GM04503 (cell line): ENCODE measurements around the gene IMMP2L.
"Not testable (repeated sequence)": the region's sequence is repeated elsewhere in the genome, so short reads cannot be mapped to it uniquely, and the experiment has no call there.

Experiments
- DNase-seq: peaks from one replicate; pipeline ENCODE4 v3.0.0-alpha.2; 2012; ENCODE audit warnings: low read depth

IMMP2L gene

DNA sequence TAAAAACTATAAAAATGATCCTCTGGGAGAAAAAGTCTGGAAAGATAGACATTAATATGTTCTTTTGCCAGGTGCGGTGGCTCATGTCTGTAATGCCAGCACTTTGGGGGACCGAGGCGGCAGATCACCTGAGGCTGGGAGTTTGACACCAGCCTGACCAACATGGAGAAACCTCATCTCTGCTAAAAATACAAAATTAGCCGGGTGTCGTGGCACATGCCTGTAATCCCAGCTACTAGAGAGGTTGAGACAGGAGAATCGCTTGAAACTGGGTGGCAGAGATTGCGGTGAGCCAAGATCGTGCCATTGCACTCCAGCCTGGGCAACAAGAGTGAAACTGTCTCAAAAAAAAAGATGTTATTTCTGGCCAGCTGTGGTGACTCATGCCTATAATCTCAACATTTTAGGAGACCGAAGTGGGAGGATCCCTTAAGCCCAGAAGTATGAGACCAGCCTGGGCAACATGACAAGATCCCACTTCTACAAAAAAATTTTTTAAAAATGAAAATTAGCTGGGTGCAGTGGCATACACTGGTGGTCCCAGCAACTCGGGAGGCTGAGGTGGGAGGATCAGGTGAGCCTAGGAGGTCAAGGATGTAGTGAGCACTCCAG lies 573.3 kb downstream of the IMMP2L start:
- DNase-seq, result no peak

GRCh38 chr7:110988348-110988747 lies 573.9 kb downstream of the IMMP2L start:
- DNase-seq, result no peak

GRCh38 chr7:110987127-110987693 lies 575.1 kb downstream of the IMMP2L start:
- DNase-seq, result no peak

DNA sequence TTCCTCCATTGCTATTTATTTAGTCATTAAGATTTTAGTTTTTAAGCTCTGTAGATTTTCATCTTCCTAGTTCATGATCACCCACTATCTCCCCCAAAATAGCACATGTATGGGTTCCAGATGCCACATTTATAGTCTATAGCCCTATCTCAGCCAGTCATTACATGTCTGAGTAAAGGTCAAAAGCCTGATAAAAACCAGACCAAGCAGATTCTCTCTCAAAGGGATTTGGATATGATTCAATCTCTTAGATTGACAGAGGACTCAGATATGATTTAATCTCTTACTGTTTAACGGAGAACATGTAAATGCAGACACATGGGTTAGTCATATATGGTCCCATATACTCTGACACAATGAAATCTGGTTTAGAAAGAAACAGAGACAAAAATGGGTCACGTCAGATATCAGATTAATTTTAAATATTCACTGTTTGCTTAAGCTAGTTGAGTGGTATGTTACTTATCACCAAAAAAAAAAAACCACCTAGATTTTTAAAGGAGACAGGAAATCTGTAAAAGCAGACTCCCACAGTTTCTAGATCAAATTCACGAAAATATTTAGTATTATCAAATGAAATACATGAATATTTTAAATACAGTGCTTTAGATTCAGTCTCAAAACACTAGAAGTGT lies 578.4 kb downstream of the IMMP2L start:
- no peak for DNase-seq

GRCh38 chr7:110977127-110977737 lies 585.1 kb downstream of the IMMP2L start:
- DNase-seq, result no peak

- DNase-seq, result no peak
Measured at GRCh38 chr7:110975486-110975885, 586.8 kb downstream of the IMMP2L start.

DNA sequence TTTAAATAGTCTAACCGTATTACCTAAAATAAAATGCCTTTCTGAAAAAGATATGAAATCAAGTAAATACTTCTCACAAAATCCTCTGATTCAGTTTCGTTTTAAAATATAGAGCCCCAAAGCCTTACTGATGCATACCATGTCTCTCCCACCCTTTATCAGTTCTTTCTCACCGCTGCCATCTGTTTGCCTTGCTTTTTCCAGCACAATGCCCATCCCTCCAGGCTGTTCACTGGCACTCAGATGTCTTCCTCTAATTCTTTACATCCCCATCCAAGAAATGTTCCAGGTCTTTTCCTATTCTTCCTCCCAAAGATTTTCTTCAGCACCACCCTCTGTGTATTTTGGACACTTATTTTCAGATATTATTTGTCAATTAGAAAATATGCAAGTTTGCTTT lies 587.9 kb downstream of the IMMP2L start:
- DNase-seq, result no peak

DNA sequence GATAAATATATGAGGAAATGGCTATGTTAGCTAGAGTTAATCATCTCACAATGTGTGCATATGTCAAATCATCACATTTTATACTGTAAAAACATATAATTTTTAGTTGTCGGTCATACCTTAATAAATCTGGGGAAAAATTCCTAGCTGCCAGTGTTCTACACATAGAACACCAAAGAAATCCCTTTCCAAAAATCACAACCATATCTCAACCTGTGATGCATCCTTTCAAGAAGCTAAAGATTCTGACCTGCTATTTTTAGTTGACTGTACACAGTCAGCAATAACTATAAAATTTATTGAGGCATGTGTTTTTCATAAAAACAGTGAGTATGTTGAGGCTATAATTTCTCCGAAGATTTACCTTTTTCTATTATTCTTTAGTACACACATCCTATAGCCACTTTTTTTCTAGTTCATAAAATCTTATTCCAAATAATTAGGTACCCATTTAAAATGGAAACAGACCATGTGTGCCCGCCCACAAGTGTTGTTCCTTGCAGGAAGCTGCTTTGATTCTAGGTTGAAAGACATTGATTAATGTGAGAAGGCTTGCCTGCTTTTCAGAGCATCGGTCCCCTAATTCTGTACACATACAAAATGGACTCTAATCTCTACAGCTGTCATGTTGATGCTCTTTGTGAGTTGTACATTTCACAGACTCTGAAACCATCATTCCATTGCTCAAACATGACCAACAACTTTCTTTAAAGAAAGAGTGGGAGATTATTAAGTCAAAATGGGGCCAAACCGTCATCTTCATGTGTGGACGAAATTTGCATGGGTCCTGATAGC lies 588.9 kb downstream of the IMMP2L start:
- DNase-seq, result no peak

GRCh38 chr7:110964775-110965174 lies 597.5 kb downstream of the IMMP2L start:
- DNase-seq, result no peak

- DNase-seq, result no peak
Measured at GRCh38 chr7:110962826-110963225, 599.5 kb downstream of the IMMP2L start.

- no peak for DNase-seq
Measured at GRCh38 chr7:110962374-110962773, 599.9 kb downstream of the IMMP2L start.

- DNase-seq, result no peak
Measured at GRCh38 chr7:110960811-110961210, 601.5 kb downstream of the IMMP2L start.

DNA sequence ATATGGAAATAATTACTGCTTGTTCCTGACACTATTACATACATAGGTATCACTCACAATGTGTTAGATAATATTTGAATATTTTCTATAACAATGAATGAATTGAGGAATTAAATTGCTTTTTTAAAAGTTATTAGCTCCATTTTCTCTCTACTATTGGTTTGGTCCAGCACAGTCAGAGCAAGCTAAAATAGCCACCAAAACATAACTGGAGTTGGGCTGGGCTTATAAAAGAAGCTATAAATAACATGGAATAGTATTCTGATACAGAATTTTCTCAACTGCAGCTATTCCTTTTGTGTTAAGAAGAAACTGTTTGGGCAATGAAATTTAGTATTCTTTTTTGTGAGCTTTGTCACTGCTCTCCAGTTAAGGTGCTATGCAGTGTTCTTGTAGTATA lies 614.0 kb downstream of the IMMP2L start:
- no peak for DNase-seq

DNA sequence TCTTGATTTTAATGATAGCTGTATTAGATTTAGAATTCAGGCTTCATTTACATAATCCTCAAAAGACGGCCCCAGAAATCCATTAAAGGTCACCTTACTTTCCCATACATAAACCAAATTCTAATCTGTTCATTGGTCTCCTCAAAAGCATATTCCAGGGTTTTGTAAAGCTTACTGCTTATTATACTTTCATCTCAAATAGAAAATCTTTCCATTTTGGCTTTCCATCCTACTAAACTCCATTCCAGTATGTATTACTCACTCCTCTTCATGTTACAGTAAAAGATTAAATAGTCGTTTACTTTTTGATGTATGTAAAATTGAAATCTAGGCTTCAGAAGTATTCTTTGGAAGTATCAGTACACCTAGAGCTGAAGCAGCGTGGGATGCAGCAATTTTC lies 614.9 kb downstream of the IMMP2L start:
- no peak for DNase-seq

DNA sequence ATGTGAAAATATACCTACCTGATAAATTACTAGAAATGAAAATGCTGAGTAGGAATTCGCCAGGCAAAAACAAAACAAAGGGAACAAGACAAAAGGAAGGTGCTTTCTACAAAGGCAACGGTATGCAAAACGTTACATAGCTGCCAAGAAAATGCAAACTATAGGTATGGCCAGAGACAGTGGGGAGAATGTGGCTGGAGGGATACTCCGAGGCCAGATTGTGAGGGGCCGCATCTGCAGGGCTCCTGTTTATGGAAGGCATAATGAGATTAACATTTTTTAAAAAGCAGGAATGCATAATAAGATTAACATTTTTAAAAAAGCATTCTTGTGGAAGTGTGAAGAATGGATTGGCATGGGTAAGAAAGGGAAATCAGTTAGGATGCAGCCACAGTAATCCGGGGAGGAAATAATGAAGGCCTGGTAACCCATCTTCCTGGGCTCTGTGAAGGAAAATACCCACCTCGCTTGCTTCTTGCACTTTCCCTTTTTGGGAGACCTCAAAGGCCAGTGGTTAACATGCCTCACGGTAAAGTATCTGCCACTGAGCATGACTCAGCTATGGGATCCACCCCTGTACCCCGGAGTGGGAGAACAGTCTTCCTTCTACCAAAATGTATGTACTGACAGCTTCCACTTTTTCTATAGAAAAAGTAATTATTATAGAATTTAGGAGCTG lies 617.2 kb downstream of the IMMP2L start:
- no peak for DNase-seq

DNA sequence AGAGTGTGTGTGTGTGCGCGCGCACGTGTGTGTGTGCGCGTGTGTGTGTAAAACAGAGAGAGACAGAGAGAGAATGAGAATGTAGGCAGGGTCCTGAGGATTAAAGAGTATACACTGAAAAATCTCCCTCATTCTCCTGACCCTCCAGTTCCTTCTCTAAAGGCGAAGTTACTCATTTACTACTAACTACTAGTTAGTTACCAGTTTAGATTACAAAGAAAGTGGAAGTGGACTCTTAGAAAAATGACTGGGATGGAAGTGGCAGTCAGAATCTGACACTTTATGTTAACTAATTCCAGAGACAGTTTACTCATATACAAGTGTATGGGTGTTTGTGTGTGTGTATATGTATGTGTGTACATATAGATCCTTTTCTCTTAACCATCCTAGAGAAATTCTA lies 617.8 kb downstream of the IMMP2L start:
- DNase-seq, result no peak

GRCh38 chr7:110943701-110944345 lies 618.5 kb downstream of the IMMP2L start:
- DNase-seq, result peak; percentile 31

DNA sequence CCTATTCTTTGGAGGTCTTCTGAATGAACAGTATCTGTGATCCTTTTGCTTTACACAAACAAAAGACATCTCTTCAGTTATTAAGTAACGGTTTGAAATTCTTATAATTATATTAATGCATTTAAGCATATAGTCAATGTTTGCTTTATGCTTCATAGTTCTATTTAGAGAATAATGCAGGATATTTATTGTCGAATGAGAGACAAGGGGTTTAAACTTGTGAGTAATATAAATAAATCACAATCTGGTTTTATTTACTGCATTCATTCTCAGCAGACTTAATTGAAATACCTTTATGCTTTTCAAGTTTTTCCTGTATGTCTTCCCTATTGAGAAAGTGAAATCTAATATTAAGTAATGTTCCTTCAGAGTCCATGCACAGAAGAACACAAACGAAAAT lies 620.9 kb downstream of the IMMP2L start:
- DNase-seq, result no peak

DNA sequence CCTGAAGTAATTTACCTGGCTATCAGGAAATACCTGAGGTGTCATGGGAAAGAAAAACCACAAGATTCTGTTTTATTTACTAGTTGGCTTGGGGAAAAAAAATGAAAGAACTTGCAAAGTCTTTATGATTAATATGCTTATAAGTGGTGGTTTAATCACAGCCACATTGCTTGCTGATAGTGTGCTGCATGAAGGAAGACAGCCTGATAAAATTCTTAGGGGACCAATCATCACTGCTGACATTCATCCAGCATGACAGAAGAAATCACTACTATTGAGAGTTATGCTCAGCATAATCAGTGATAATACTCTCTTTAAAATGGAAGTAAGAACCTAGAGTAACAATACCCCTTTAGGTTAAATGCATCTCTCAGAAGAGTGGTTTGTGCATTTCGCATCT lies 621.5 kb downstream of the IMMP2L start:
- DNase-seq, result no peak

GRCh38 chr7:110938165-110938564 lies 624.1 kb downstream of the IMMP2L start:
- DNase-seq, result no peak

DNA sequence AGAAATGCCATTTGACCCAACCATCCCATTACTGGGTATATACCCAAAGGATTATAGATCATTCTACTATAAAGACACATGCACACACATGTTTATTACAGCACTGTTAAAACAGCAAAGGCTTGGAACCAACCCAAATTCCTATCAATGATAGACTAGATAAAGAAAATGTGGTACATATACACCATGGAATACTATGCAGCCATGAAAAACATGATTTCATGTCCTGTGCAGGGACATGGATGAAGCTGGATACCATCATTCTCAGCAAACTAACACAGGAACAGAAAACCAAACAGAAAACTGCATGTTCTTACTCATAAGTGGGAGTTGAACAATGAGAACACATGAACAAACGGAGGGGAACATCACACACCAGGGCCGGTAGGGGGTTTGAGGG lies 625.6 kb downstream of the IMMP2L start:
- DNase-seq, result not testable (repeated sequence)
